GM12878 (cell line): Measurements from ENCODE around the gene CFAP58. TPM values are rescaled to one million over a fixed set of nuclear protein-coding genes. Genes with fewer than 3 reads are reported as not detected.
A peak's percentile ranks its signal among the peaks of the same experiment; 100 is the strongest.

Experiments
- ATAC-seq: fragments of 200-7000 bp; cut with Tn5 transposase; 3 replicates; pipeline ENCODE4 v1.9.1; 2020; ENCODE audit warnings: mild to moderate bottlenecking, moderate library complexity
- BruUV-seq: library from RNA; stranded (reverse); fragments of 400-500 nt; replicated peaks from 2 replicates; lab custom pipeline; 2021; lab: Mats Ljungman, UMichigan
- CTCF ChIA-PET: fragments of 300-600 bp; sonication (Branson Sonifier 250); formaldehyde crosslinking; extraction: SDS; loops from one replicate; lab custom pipeline; 2021; ENCODE audit warnings: inconsistent platforms; lab: Yijun Ruan, JAX
- POLR2A ChIA-PET: fragments of 350-600 bp; formaldehyde crosslinking; extraction: SDS; loops from one replicate; lab custom pipeline; 2021; ENCODE audit warnings: inconsistent platforms; lab: Charles Lee
- RAD21 ChIA-PET: fragments of 300-600 bp; sonication (Branson Sonifier 250); formaldehyde crosslinking; loops from one replicate; lab custom pipeline; 2023; ENCODE audit warnings: antibody characterized with exemption; ENCODE audit not compliant: unreplicated experiment; lab: Charles Lee
- SMC1A ChIA-PET: fragments of 300-600 bp; sonication (Branson Sonifier 250); formaldehyde crosslinking; loops from one replicate; lab custom pipeline; 2023; ENCODE audit not compliant: unreplicated experiment, uncharacterized antibody; lab: Charles Lee
- DNase-seq: peaks from one replicate; pipeline ENCODE4 v3.0.0-alpha.2; 2011; ENCODE audit warnings: low read depth, low spot score
- FAIRE-seq: peaks from 3 replicates; lab custom pipeline; 2011; peaks lifted over from hg19 to GRCh38; lab: Jason Lieb, UNC
- H2AFZ ChIP-seq: 2 replicates; pipeline ENCODE4 v1.6.0; 2011; ENCODE audit warnings: low read depth, low read length, control low read depth; ENCODE audit not compliant: control insufficient read depth
- H3K27ac ChIP-seq: 2 replicates; pipeline ENCODE4 v1.5.1; 2011; ENCODE audit warnings: control low read depth; ENCODE audit not compliant: control insufficient read depth, insufficient read depth
- H3K27me3 ChIP-seq, 2 experiments: replicated peaks in 1 of 2; 2 replicates each; pipeline versions ENCODE4 v1.6.0 to v1.6.1; 2011; ENCODE audit warnings: low read length in 1 of 2; ENCODE audit not compliant: control insufficient read depth in 2 of 2, insufficient read depth in 2 of 2
- H3K36me3 ChIP-seq, 2 experiments: 2 replicates each; pipeline ENCODE4 v1.5.1; 2011; ENCODE audit warnings: low read length in 1 of 2; ENCODE audit not compliant: control insufficient read depth in 2 of 2, insufficient read depth in 2 of 2
- H3K4me1 ChIP-seq: 2 replicates; pipeline ENCODE4 v1.6.1; 2011; ENCODE audit warnings: mild to moderate bottlenecking, low read length, moderate library complexity, mixed read lengths; ENCODE audit not compliant: control insufficient read depth, insufficient read depth
- H3K4me2 ChIP-seq: 2 replicates; pipeline ENCODE4 v1.6.0; 2011; ENCODE audit warnings: control low read depth; ENCODE audit not compliant: control insufficient read depth, insufficient read depth
- H3K4me3 ChIP-seq: fragments of 200-600 bp; sonication (generic); 2 replicates; pipeline ENCODE4 v1.5.1; 2016
- H3K79me2 ChIP-seq: 2 replicates; pipeline ENCODE4 v1.6.0; 2011; ENCODE audit warnings: low read length; ENCODE audit not compliant: control insufficient read depth, insufficient read depth
- H3K9ac ChIP-seq: 2 replicates; pipeline ENCODE4 v1.8.0; 2011; ENCODE audit warnings: low read length, control low read depth, mixed read lengths; ENCODE audit not compliant: control insufficient read depth, insufficient read depth
- H3K9me3 ChIP-seq: replicated peaks from 3 replicates; pipeline ENCODE4 v1.5.1; 2011; ENCODE audit warnings: mild to moderate bottlenecking, low read length; ENCODE audit not compliant: control insufficient read depth, insufficient read depth
- H4K20me1 ChIP-seq: 2 replicates; pipeline ENCODE4 v1.6.0; 2011; ENCODE audit not compliant: control insufficient read depth, insufficient read depth
- CBX5 ChIP-seq: sonication (generic); IDR thresholded peaks from 2 replicates; pipeline ENCODE4 v1.6.1; 2016; ENCODE audit warnings: low read depth, moderate library complexity, mild to moderate bottlenecking, inconsistent platforms
- IKZF1 ChIP-seq: fragments of 450-650 bp; conservative IDR thresholded peaks from 2 replicates; pipeline ENCODE4 v1.6.1; 2017; ENCODE audit warnings: antibody characterized with exemption, mild to moderate bottlenecking
- NR2C2 ChIP-seq: IDR thresholded peaks from 2 replicates; pipeline ENCODE4 v1.6.1; 2011; ENCODE audit warnings: borderline replicate concordance, low read depth; ENCODE audit not compliant: control insufficient read depth, insufficient read length
- PKNOX1 ChIP-seq: fragments of 450-650 bp; IDR thresholded peaks from 2 replicates; pipeline ENCODE4 v1.6.1; 2016; ENCODE audit warnings: mild to moderate bottlenecking
- POLR2A ChIP-seq: IDR thresholded peaks from 2 replicates; pipeline ENCODE4 v1.6.1; 2011; ENCODE audit warnings: low read depth, mild to moderate bottlenecking, low read length
- SPI1 ChIP-seq: IDR thresholded peaks from 2 replicates; pipeline ENCODE4 v1.6.1; 2011; ENCODE audit warnings: low read depth, mild to moderate bottlenecking, low read length, moderate library complexity, borderline replicate concordance; ENCODE audit not compliant: insufficient read depth
- ZNF274 ChIP-seq: IDR thresholded peaks from one replicate; pipeline ENCODE4 v1.8.0; 2011; ENCODE audit not compliant: insufficient read length, insufficient read depth
- WGBS: methylation state at CpG from one replicate; pipeline ENCODE4 v1.1.6; 2016; ENCODE audit warnings: low lambda C conversion rate; ENCODE audit not compliant: insufficient replicate concordance, insufficient coverage; ENCODE audit errors: missing lambda C conversion rate; 5-methylcytosine and 5-hydroxymethylcytosine counted together
- in situ Hi-C: fragments of 300-500 bp; cut with MboI; formaldehyde crosslinking; loops from 9 replicates; pipeline ENCODE4 v1.14.3; 2018; ENCODE audit warnings: mixed read lengths
- intact Hi-C: fragments of 100-400 bp; cut with micrococcal nuclease; formaldehyde crosslinking; loops from one replicate; pipeline ENCODE4 v1.14.2; 2022; ENCODE audit not compliant: unreplicated experiment
- polyA plus RNA-seq, 11 experiments: library from polyadenylated mRNA; depleted of rRNA in 4 of 11; unstranded in 6 of 11; stranded (reverse) in 5 of 11; fragments of >200 nt; fragmentation: Nextera tagmentation in 4 of 11; fragmentation: Illumina TruSeq in 1 of 11; extraction: Ambion mirVana in 4 of 11; extraction: Trizol in 1 of 11; gene quantifications; 1 replicate in 1 of 11; 2 replicates in 10 of 11; pipeline versions ENCODE4 v1.2.1 to v1.2.3, GENCODE V29; 2011 to 2016; ENCODE audit warnings: inconsistent platforms in 2 of 11, missing spikeins in 2 of 11, low read depth in 1 of 11
- total RNA-seq, 4 experiments: library from RNA; depleted of rRNA in 3 of 4; stranded (reverse); fragments of >200 nt in 3 of 4; fragmentation: Illumina TruSeq in 1 of 4; extraction: Trizol in 1 of 4; gene quantifications; 2 replicates each; pipeline versions ENCODE4 v1.2.1 to v1.2.3, GENCODE V29; 2013 to 2021
- TF ChIP-seq, protein P1 (sequence below): fragments of 450-650 bp; formaldehyde crosslinking; IDR thresholded peaks from 2 replicates; pipeline ENCODE4 v1.4.0; 2020; ENCODE audit warnings: mild to moderate bottlenecking, moderate library complexity

CFAP58 gene
- total and polyA plus RNA-seq, 10 of the 15 experiments (the other 5 are each of a cell fraction or from before 2014, with no cell fraction given), result 0.03 to 0.35 (median 0.21) TPM

GRCh38 chr10:104322416-104322782, 31.2 kb upstream of the CFAP58 start:
- ChIA-PET RAD21 (interaction anchor here (0.8 to 1.2 kb wide), 3 partner anchors 16 to 29 kb away, joined by 3 to 5 read pairs (median 4); partner anchors contain the start of gene ITPRIP), CTCF (interaction anchor here (1.0 to 3.2 kb wide), 6 partner anchors 16 to 47 kb away, joined by 3 to 23 read pairs (median 5); partner anchors contain the start of genes CFAP58 and ITPRIP), SMC1A (interaction anchor here (0.7 to 3.3 kb wide), 7 partner anchors 14 to 49 kb away, joined by 3 to 13 read pairs (median 5); partner anchors contain the start of gene ITPRIP), POLR2A (interaction anchor here (1.0 to 1.4 kb wide), 3 partner anchors 11 to 18 kb away, joined by 3 to 4 read pairs (median 3); no protein-coding TSS in a partner anchor)
- no peak overlapping the region; the same call in 1 of the 2 replicates for H3K4me3 ChIP-seq
- no peaks in the 10 kb centered on the region for H3K27me3 ChIP-seq
- H3K27ac ChIP-seq, result no peak overlapping the region; the same call in 1 of the 2 replicates
- DNase-seq (no peak), FAIRE-seq (no peak), ATAC-seq (peak; percentile 66)
- no TSS peak for BruUV-seq
- 0 out of 2 replicates have a peak, but pooled peaks cover 8% of the 10 kb centered on the region for H4K20me1 ChIP-seq
- in situ Hi-C loops (no loop called here), intact Hi-C loops (no loop called here)
- no peaks in the 10 kb centered on the region for H3K9me3 ChIP-seq
- peaks cover 30% of the 10 kb centered on the region for H3K4me1 ChIP-seq
- TF ChIP-seq PKNOX1, result no peak
- TF ChIP-seq, protein P1, sequence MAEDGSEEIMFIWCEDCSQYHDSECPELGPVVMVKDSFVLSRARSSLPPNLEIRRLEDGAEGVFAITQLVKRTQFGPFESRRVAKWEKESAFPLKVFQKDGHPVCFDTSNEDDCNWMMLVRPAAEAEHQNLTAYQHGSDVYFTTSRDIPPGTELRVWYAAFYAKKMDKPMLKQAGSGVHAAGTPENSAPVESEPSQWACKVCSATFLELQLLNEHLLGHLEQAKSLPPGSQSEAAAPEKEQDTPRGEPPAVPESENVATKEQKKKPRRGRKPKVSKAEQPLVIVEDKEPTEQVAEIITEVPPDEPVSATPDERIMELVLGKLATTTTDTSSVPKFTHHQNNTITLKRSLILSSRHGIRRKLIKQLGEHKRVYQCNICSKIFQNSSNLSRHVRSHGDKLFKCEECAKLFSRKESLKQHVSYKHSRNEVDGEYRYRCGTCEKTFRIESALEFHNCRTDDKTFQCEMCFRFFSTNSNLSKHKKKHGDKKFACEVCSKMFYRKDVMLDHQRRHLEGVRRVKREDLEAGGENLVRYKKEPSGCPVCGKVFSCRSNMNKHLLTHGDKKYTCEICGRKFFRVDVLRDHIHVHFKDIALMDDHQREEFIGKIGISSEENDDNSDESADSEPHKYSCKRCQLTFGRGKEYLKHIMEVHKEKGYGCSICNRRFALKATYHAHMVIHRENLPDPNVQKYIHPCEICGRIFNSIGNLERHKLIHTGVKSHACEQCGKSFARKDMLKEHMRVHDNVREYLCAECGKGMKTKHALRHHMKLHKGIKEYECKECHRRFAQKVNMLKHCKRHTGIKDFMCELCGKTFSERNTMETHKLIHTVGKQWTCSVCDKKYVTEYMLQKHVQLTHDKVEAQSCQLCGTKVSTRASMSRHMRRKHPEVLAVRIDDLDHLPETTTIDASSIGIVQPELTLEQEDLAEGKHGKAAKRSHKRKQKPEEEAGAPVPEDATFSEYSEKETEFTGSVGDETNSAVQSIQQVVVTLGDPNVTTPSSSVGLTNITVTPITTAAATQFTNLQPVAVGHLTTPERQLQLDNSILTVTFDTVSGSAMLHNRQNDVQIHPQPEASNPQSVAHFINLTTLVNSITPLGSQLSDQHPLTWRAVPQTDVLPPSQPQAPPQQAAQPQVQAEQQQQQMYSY, result no peak
- no peak for TF ChIP-seq NR2C2
- TF ChIP-seq IKZF1, result no peak
- no peak for TF ChIP-seq CBX5
- no peak for TF ChIP-seq ZNF274
- no peak for TF ChIP-seq POLR2A
- TF ChIP-seq SPI1, result no peak
- H3K79me2 ChIP-seq, result peaks cover 22% of the 10 kb centered on the region
- no peak overlapping the region for H3K9ac ChIP-seq
- 36% methylated on average over 7 of the region's 7 CpGs for WGBS
- H3K36me3 ChIP-seq, result peaks cover 4 to 10% of the 10 kb centered on the region in 2 experiments; a peak in 3 of 4 replicates
- peak overlapping the region; percentile 12; the same call in 1 of the 2 replicates for H3K4me2 ChIP-seq
- no peak overlapping the region for H2AFZ ChIP-seq
